ENCODE results near the gene ZBTB7C. TPM values are rescaled to one million over a fixed set of nuclear protein-coding genes. Genes with fewer than 3 reads are reported as not detected.

Gene ZBTB7C
- total RNA-seq, 1 experiment from 2014 or later: 0.18 TPM

DNA sequence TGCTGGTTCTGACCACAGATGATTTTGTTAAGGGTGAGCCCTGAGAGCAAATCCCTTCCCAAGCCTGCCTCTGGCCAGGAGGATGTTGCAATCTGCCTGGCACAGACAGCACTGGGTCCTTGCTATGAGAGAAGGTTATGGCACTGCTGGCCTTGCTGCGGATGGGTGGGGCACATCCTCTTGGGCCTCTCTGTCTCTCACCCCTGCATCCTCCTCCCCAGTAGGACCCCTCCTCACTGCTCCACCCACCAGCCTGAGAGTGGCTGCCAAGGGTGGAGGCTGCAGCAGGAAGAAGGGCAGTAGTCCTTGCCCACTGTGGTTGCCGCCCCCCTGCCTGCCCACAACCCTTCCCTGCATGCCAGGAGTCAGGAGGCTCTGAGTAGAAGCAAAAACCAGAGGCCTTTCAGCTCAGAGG, 180.9 kb downstream of the ZBTB7C start:
- Histone ChIP-seq H3K27me3 (replicated peaks; ENCODE audit: control insufficient read depth, insufficient read depth, low read length) (no peaks in the 10 kb centered on the region), H3K9me3 (no peaks in the 10 kb centered on the region), H3K4me1 (no peaks in the 10 kb centered on the region), H3K36me3 (ENCODE audit: control insufficient read depth, insufficient read depth, low read length) (no peaks in the 10 kb centered on the region), H3K4me3 (ENCODE audit: low read depth, low read length) (no peak overlapping the region)
- Mint-ChIP-seq H3K27ac (ENCODE audit: unreplicated experiment) (no peak overlapping the region), H3K4me3 (ENCODE audit: unreplicated experiment) (no peak overlapping the region), H3K4me1 (ENCODE audit: low read depth, unreplicated experiment) (no peaks in the 10 kb centered on the region), H3K27me3 (ENCODE audit: insufficient read depth, unreplicated experiment) (peaks cover 4% of the 10 kb centered on the region), H3K36me3 (ENCODE audit: insufficient read depth, unreplicated experiment) (no peaks in the 10 kb centered on the region), H3K9me3 (ENCODE audit: unreplicated experiment) (no peaks in the 10 kb centered on the region)
- BruUV-seq (replicated peaks): no TSS peak
- TF ChIP-seq, protein P1, sequence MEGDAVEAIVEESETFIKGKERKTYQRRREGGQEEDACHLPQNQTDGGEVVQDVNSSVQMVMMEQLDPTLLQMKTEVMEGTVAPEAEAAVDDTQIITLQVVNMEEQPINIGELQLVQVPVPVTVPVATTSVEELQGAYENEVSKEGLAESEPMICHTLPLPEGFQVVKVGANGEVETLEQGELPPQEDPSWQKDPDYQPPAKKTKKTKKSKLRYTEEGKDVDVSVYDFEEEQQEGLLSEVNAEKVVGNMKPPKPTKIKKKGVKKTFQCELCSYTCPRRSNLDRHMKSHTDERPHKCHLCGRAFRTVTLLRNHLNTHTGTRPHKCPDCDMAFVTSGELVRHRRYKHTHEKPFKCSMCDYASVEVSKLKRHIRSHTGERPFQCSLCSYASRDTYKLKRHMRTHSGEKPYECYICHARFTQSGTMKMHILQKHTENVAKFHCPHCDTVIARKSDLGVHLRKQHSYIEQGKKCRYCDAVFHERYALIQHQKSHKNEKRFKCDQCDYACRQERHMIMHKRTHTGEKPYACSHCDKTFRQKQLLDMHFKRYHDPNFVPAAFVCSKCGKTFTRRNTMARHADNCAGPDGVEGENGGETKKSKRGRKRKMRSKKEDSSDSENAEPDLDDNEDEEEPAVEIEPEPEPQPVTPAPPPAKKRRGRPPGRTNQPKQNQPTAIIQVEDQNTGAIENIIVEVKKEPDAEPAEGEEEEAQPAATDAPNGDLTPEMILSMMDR (IDR thresholded peaks at IDR 0.05; ENCODE audit: insufficient read depth in 1 of 2, low read depth in 1 of 2, low read length in 1 of 2, severe bottlenecking in 1 of 2, unreplicated experiment in 1 of 2): no peak
- ChIA-PET POLR2A (no interaction called here), CTCF (no interaction called here)
- intact Hi-C loops (cut with micrococcal nuclease; ENCODE audit: unreplicated experiment): no loop called here
- DNase-seq: no peak

DNA sequence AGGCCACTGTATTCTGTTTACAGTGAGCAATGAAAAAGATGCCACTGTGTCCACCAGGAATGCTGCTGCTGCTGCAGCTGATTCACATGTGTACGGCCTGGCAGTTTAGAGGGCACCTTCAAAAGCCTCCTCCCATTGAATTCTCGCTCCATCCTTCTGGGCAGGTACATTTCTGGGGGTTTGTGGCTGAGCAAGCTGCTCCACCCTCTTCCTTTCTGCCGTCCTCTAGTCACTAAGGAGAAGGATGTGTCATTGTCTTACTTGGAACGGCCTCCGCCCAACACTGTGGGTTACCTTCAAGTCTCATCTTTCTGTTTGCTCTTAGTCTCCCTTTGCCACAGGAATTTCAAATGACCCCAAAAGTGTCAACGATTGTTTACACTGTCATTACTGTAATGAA, 182.0 kb downstream of the ZBTB7C start:
- Mint-ChIP-seq H3K9me3 (ENCODE audit: unreplicated experiment) (no peaks in the 10 kb centered on the region), H3K4me1 (ENCODE audit: low read depth, unreplicated experiment) (no peaks in the 10 kb centered on the region), H3K27me3 (ENCODE audit: insufficient read depth, unreplicated experiment) (peaks cover 4% of the 10 kb centered on the region), H3K36me3 (ENCODE audit: insufficient read depth, unreplicated experiment) (no peaks in the 10 kb centered on the region), H3K4me3 (ENCODE audit: unreplicated experiment) (no peak overlapping the region), H3K27ac (ENCODE audit: unreplicated experiment) (no peak overlapping the region)
- POLR2A ChIA-PET: no interaction called here
- no peak for DNase-seq
- intact Hi-C loops (cut with micrococcal nuclease; ENCODE audit: unreplicated experiment): no loop called here
- Histone ChIP-seq H3K4me3 (ENCODE audit: low read depth, low read length) (no peak overlapping the region), H3K4me1 (no peaks in the 10 kb centered on the region), H3K27me3 (replicated peaks; ENCODE audit: control insufficient read depth, insufficient read depth, low read length) (no peaks in the 10 kb centered on the region), H3K9me3 (no peaks in the 10 kb centered on the region), H3K36me3 (ENCODE audit: control insufficient read depth, insufficient read depth, low read length) (no peaks in the 10 kb centered on the region)
- TF ChIP-seq, protein P1 (IDR thresholded peaks at IDR 0.05; ENCODE audit: insufficient read depth in 1 of 2, low read depth in 1 of 2, low read length in 1 of 2, severe bottlenecking in 1 of 2, unreplicated experiment in 1 of 2): no peak
- BruUV-seq (replicated peaks): no TSS peak
- CTCF ChIA-PET: no interaction called here

DNA sequence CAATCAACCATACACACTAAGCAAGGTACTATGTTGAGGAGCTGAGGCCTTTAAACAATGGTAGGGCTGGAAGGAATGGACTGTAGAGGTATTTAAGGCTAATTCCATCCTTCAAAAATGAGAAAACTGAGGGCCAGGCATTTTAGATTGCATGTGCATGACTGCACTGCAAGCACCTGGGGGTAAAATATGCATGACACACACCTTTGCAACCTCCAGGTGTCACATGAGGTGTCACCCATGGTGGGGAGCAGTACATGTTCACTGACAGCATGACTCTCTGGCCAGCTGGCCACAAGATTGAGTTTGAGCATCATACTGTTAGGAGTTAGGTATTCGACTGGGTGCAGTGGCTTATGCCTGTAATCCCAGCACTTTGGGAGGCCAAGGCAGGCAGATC, 182.8 kb downstream of the ZBTB7C start:
- no TSS peak for BruUV-seq (replicated peaks)
- intact Hi-C loops (cut with micrococcal nuclease; ENCODE audit: unreplicated experiment): no loop called here

More for the DNA sequence above, 182.8 kb downstream of the ZBTB7C start:
- Histone ChIP-seq H3K4me1 (no peaks in the 10 kb centered on the region), H3K36me3 (ENCODE audit: control insufficient read depth, insufficient read depth, low read length) (no peaks in the 10 kb centered on the region), H3K9me3 (no peaks in the 10 kb centered on the region), H3K4me3 (ENCODE audit: low read depth, low read length) (no peak overlapping the region), H3K27me3 (replicated peaks; ENCODE audit: control insufficient read depth, insufficient read depth, low read length) (no peaks in the 10 kb centered on the region)
- H3K4me3 Mint-ChIP-seq (ENCODE audit: unreplicated experiment): no peak overlapping the region
- CTCF ChIA-PET: no interaction called here
- no peaks in the 10 kb centered on the region for H3K36me3 Mint-ChIP-seq (ENCODE audit: insufficient read depth, unreplicated experiment)
- H3K9me3 Mint-ChIP-seq (ENCODE audit: unreplicated experiment): no peaks in the 10 kb centered on the region
- H3K27me3 Mint-ChIP-seq (ENCODE audit: insufficient read depth, unreplicated experiment): peaks cover 4% of the 10 kb centered on the region
- H3K4me1 Mint-ChIP-seq (ENCODE audit: low read depth, unreplicated experiment): no peaks in the 10 kb centered on the region
- POLR2A ChIA-PET: no interaction called here
- TF ChIP-seq, protein P1 (IDR thresholded peaks at IDR 0.05; ENCODE audit: insufficient read depth in 1 of 2, low read depth in 1 of 2, low read length in 1 of 2, severe bottlenecking in 1 of 2, unreplicated experiment in 1 of 2): no peak
- no peak for DNase-seq
- H3K27ac Mint-ChIP-seq (ENCODE audit: unreplicated experiment): no peak overlapping the region
